ENCODE results near the gene SCPEP1. TPM values are rescaled to one million over a fixed set of nuclear protein-coding genes. Genes with fewer than 3 reads are reported as not detected.

Gene SCPEP1
- total and polyA plus RNA-seq, 10 of the 15 experiments (the other 5 are each of a cell fraction or from before 2014, with no cell fraction given) = 31.2 to 80.2 (median 40.7) TPM

DNA sequence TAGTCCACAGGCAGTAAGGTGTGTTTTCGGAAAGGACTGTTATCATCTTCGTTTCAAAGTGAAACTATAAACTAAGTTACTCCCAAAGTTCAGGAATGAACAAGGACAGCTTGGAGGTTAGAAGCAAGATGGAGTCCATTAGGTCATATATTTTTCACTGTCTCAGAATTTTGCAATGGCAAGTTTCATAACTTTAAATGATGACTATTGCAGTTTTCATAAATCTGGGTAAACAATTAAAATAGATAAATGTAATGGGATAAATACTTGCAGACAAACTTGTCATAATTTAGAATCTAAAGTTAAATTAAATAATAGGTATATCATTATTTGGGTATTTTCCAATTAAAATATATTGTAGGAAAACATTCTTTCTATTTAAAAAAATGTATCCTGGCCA, 49.3 kb upstream of the SCPEP1 start (continued):
- TF ChIP-seq, protein P1, sequence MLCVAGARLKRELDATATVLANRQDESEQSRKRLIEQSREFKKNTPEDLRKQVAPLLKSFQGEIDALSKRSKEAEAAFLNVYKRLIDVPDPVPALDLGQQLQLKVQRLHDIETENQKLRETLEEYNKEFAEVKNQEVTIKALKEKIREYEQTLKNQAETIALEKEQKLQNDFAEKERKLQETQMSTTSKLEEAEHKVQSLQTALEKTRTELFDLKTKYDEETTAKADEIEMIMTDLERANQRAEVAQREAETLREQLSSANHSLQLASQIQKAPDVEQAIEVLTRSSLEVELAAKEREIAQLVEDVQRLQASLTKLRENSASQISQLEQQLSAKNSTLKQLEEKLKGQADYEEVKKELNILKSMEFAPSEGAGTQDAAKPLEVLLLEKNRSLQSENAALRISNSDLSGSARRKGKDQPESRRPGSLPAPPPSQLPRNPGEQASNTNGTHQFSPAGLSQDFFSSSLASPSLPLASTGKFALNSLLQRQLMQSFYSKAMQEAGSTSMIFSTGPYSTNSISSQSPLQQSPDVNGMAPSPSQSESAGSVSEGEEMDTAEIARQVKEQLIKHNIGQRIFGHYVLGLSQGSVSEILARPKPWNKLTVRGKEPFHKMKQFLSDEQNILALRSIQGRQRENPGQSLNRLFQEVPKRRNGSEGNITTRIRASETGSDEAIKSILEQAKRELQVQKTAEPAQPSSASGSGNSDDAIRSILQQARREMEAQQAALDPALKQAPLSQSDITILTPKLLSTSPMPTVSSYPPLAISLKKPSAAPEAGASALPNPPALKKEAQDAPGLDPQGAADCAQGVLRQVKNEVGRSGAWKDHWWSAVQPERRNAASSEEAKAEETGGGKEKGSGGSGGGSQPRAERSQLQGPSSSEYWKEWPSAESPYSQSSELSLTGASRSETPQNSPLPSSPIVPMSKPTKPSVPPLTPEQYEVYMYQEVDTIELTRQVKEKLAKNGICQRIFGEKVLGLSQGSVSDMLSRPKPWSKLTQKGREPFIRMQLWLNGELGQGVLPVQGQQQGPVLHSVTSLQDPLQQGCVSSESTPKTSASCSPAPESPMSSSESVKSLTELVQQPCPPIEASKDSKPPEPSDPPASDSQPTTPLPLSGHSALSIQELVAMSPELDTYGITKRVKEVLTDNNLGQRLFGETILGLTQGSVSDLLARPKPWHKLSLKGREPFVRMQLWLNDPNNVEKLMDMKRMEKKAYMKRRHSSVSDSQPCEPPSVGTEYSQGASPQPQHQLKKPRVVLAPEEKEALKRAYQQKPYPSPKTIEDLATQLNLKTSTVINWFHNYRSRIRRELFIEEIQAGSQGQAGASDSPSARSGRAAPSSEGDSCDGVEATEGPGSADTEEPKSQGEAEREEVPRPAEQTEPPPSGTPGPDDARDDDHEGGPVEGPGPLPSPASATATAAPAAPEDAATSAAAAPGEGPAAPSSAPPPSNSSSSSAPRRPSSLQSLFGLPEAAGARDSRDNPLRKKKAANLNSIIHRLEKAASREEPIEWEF (IDR thresholded peaks at IDR 0.05; ENCODE audit: insufficient replicate concordance, low read depth, low read length) = no peak
- TF ChIP-seq BCLAF1 (IDR thresholded peaks at IDR 0.05) (no peak), POLR2AphosphoS5 (IDR thresholded peaks at IDR 0.05; ENCODE audit: low read length) (no peak), TCF7 (IDR thresholded peaks at IDR 0.05; ENCODE audit: borderline replicate concordance) (no peak), POLR2AphosphoS2 (IDR thresholded peaks at IDR 0.05; ENCODE audit: low read depth, low read length) (no peak), ZNF274 (IDR thresholded peaks at IDR 0.05; ENCODE audit: insufficient read depth, insufficient read length) (no peak)
- TF ChIP-seq, protein P2, sequence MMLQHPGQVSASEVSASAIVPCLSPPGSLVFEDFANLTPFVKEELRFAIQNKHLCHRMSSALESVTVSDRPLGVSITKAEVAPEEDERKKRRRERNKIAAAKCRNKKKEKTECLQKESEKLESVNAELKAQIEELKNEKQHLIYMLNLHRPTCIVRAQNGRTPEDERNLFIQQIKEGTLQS (IDR thresholded peaks at IDR 0.05; ENCODE audit: borderline replicate concordance, extremely low read depth, low read depth, low read length) = no peak
